GM21447 (cell line): ENCODE measurements around the gene DDI2.

Experiments used
- ATAC-seq: cut with Tn5 transposase; IDR thresholded peaks from one replicate; pipeline ENCODE4 v1.9.1; 2021; ENCODE audit not compliant: unreplicated experiment

Gene DDI2

DNA sequence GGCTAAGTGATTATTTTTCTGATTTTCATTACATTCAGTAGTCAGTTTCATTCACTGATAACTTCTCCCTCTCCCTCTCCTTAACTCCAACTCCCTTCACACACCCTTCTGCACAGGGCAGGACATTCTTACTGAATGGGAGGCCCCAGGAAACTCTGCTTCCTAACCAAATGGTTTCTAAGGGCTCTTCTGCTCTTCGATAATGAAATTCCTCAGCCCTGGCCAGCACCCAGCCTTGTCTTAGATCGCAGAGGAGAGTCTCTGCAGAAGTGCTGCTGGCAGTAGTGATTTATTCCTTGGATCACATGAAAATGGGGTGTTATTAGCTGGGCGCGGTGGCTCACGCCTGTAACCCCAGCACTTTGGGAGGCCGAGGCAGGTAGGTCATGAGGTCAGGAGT lies 83.2 kb downstream of the DDI2 start:
- ATAC-seq, result no peak

DNA sequence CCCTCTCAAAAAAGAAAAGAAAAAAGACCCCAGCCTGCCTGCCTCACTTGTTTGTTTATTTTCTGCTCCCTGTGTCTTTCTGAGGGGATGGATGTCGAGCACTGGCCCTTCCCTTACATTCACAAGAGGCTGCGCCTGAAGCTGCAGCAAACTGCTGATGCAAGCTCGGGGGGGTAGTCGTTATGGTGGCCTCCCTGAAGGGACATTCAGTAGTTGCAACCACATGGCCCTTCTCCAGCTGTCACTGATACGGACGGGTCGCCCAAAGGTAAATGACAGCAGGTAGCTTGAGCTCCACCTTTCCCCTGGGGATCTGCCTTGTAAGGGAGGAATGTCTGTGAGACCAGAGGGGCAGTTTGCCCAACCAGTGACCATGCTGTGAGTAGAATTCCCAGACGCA lies 84.5 kb downstream of the DDI2 start:
- no peak for ATAC-seq

DNA sequence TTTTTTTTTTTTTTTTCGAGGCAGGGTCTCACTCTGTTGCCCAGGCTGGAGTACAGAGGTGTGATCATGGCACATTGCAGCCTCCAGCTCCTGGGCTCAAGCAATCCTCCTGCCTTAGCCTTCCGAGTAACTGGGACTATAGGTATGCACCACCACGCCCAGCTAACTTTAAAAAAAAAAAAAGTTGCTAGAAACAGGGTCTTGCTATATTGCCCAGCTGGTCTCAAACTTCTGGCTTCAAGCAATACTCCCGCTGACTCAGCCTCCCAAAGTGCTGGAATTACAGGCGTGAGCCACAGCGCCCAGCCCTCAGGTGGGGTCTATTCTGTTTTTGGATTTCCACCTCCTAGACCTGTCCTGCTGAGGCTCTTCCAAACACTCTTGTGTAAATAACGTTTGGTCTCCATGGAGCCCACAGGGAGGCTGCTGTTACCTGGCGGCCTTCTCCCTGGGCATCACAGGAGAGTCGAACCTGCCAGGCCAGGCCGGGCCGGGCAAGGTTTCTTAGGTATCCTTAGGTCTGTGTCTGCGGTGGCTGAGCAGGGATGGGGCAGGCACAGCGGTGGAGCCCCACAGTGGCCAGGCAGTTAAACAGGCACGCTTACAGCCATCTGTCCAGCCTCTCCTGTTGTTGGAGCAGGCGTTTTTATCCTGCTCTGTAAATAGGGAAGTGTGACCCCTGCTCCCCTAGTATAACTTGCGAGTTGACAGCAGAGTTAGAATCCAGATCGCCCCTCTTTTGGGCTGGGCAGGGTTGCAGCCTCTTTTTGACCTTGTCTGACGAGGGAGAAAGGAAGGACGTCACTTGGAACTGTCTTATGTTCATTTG lies 85.7 kb downstream of the DDI2 start:
- ATAC-seq, result no peak

DNA sequence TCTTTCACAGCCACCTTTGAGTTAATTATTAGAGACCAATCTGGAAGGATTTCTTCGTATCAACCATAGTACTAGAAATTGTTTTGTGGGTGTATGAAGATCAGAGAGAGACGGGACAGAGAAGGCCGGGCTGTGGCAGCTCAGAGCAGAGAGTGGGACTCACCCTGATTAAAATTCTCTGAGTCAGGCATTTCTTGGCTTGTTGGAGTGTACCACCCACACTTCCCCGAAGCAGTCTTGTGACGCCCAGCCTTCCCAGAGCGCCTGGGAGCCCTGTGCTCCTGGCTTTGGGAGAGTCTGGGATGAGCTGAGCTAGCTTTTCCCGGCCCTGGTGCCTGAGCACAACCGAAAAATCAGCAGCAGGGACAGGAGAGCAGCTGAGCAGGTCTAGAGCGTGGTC lies 86.3 kb downstream of the DDI2 start:
- no peak for ATAC-seq

DNA sequence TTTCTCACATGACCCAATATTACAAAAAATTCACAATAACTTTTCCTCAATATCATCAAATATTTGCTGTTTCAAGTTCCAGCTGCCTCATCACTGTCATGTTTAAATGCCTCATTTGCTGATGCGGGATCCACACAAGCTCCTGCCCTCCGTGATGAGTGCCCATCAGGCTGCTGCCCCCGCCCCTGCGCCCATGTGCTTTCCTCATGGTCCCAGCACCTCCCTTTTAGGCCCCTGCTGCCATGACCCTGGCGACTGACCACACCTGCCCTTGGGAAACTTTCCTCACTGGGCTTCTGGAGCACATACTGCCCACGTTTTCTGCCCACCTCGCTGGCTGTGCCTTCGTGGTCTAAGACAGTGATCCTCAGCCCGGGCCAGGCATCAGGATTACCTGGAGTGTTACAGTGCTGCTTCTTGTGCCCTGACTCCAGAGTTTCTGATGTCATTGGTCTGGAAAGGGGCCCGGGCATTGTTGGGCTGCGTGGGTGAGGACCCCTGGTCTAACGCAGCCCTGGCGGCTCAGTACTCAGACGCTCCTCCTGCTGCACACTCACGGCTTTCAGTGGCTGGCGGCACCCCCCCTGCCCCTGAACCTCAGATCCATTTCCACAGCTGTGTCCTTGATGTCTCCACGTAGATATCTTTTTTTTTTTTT lies 87.4 kb downstream of the DDI2 start:
- no peak for ATAC-seq

DNA sequence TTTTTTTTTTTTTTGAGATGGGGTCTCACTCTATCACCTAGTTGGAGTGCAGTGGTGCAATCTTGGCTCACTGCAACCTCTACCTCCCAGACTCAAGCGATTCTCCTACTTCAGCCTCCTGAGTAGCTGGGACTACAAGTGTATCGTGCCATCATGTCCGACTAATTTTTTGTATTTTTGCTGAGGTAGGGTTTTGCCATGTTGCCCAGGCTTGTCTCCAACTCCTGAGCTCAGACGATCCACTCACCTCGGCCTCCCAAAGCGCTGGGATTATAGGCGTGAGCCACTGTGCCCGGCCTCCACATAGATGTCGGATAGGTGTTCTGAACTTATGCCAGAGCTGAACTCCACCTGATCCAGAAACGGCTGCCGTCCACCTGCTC lies 87.9 kb downstream of the DDI2 start:
- ATAC-seq, result no peak

DNA sequence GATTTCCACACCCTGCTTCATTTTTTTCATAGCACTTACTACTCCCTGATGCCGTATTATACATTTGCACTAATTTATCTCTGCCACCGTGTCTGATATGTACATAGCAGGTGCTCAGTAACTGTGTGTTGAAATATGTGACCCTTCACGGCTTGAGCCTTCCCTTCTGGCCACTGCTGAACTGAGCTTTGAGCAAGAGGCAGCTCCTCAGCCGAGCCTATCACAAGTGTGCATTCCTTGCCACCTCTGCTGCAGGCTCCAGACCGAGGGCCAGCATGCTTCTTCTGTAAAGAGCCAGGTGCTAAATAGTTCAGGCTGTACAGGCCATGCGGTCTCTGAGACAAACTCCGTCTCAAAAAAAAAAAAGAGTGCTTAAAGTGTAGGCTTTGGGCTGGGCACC lies 89.5 kb downstream of the DDI2 start:
- no peak for ATAC-seq

DNA sequence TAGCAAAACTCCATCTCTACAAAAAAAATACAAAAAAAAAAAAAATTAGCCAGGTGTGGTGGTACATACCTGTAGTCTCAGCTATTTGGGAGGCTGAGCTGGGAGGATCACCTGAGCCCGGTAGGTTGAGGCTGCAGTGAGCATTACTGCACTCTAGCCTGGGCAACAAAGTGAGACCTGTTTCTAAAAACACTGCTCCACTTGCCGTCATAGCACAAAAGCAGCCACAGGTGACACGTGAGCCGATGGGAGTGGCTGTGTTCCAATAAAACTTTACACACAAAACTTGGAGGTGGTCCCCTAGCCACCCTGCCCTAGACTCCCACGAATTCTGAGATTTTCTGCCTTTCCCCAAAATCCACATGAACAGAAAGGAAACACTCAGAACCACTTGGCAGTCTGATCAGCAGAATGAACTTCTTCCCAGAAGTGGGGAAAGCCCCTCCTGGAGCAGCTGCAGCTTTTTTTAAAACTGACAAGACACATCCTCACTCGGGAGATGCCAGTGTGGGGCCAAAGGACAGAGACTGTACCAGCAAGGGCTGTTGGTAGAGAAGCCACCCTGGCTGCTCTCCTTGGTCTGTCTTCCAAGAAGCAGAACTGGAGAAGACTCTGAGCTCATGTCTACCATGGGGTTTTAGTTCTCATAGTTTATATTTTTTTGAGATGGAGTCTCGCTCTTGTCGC lies 90.1 kb downstream of the DDI2 start:
- no peak for ATAC-seq

DNA sequence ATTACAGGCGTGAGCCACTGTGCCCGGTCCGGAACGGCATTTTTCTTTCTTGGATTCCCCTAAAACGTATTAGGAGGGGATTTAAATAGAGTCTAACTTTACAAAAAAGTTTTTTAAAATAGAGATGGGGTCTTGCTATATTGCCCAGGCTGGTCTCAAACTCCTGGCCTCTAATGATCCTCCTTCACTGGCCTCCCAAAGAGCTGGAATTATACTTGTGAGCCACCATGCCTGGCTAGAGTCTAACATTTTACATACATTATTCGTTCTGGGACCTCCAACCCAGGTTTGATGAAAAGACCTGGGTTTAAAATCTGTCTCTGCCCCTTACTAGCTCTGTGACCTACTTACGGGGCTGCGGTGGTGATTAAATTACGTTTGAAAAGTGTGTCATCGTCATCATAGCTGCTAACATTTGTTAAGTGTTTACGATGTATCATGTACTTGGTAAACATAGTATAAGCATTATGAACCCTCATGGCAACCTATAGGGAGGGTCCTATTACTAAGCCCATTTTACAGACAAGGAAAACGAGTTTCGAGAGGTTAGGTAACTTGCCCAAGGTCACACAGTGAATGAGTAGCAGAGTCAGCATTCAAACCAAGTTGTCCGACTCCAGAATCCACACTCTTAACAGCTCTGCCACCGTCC lies 91.4 kb downstream of the DDI2 start:
- no peak for ATAC-seq

DNA sequence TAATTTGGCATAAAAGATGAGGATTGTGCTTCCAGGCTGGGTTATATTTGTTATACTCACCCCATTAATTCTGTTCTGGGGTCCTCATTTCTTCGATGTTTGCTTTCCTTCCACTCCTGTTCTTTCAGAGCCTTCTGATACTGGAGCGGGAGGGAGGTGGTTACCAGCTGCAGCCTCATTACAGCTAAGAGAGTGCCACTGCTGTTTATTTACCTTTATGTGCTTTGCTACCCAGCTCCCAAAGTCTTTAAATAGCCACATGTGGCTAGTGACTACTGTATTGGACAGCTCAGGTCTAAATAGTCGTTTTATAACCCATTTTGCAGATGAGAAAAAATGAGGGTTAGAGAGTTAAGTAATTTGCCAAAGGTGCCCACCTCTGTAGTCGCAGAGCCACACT lies 92.0 kb downstream of the DDI2 start:
- no peak for ATAC-seq

DNA sequence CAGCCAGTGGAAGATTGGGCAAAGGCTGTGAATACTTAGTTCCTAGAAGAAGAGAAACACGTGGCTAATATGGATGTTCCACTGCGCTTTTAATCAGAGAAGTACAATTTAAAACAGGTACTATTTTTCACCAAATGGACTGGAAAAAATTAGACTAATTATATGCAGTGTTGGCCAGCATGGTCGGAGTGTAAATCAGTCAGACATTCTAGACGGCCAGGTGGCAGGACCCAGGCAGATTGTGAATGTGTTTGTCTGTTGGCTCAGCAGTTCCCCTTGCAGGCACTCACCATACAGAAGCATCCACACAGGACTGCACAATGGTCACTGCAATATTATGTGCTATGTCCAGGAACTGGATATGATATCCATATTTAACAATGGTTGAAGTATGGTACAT lies 94.9 kb downstream of the DDI2 start:
- ATAC-seq, result no peak

DNA sequence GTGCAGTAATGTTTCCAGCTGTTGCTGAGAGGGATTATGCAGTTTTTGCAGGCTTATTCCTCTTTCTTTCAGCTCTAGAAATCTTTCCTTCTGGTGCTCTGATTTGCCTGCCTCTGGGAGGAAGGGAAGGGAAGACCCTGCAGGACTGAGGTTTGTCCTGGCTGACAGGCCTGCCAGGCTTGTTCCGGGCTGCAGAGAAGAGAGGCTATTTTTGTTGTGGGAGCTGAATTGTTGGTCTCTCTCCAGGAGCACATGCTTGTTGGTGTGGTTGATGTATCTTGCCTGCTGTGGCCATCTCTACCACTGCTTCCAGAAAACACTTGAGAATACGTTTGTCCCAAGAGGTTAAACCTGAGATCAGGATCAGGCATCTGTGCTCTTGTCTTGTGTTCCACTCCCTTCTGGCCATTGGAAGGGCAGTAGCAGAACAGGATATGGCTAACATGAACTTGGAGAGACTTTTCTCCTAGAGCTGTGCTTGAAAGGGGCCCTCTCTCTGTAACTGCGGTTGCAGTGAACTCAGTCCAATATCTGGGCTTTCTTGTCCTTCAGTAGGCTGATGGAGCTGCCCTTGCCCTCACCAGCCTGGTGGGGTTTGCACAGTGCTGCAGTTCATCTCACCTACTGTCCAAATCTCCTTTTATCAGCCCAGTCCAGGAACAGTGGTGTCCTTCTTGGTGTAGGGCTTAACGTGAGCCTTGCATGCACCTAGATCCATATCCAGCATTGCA lies 97.3 kb downstream of the DDI2 start:
- no peak for ATAC-seq

DNA sequence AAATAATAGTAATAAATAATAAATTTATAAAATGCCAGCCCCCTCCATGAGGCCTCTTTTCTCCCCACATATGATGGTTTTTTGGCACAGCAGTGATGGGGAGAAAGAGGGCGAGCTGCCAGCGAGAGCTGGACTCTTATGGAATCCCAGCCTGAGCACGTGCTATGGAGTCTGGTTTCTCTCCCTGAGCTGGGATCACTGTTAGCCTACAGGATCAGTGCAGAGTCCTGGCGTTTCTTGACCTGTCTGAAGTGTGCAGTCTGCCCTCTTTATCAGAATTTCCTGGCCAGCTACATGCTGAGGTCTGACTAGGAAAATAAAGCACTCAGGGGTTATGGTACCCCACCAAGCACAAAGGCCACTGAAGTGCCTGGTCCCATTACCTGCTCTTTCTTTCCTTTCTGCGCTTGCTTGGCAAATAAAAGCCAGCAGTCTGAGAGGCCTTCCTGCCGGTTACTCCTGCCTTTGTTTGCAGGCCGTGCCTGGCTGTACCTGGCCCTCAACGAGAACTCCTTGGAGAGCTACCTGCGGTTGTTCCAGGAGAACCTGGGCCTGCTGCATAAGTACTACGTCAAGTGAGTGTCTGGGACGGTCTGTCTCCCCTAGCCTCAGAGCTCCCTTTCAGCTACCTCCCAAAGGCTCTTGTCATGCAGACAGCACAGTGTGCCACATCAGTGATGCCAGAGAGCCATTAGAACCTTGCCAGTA lies 100.3 kb downstream of the DDI2 start:
- no peak for ATAC-seq

DNA sequence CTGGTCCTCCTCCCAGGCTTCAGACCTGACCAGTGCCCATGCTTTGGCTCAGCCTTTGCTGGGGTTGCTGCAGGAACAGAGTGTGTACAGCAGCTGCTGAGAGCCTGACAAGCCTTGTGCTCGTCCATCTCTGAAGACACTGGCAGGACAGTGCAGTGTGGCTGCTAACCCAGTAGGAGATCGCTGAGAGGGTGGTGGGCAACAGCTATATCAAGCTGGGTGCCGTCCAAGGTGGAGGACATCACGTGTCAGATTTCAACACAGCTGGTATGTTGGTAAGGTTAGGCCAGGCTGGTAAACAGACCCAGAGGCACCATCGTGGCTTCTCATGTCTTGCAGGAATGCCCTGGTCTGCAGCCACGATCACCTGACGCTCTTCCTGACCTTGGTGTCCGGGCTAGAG lies 100.9 kb downstream of the DDI2 start:
- ATAC-seq, result no peak
